Right ventricle myocardium superior (tissue), 1 donor: Measurements from ENCODE around the gene METTL23. TPM values are rescaled to one million over a fixed set of nuclear protein-coding genes. Genes with fewer than 3 reads are reported as not detected.
"Not testable (repeated sequence)": the region's sequence is repeated elsewhere in the genome, so short reads cannot be mapped to it uniquely, and the experiment has no call there.

ENCODE experiments used
- ATAC-seq: fragments of 200-7000 bp; cut with Tn5 transposase; one replicate; pipeline ENCODE4 v1.9.1; 2020; ENCODE audit warnings: mild to moderate bottlenecking; ENCODE audit not compliant: poor library complexity
- DNase-seq: peaks from one replicate; pipeline ENCODE4 v3.0.0-alpha.2; 2020
- intact Hi-C: fragments of 100-400 bp; cut with DNase I; formaldehyde crosslinking; loops from one replicate; pipeline ENCODE4 v1.11.2; 2022
- total RNA-seq: library from RNA; stranded (reverse); fragmentation: NEBNext Ultra II Directional; extraction: Animal tissue kit (Norgen Biotek cat#: 25700); gene quantifications from one replicate; pipeline ENCODE4 v1.2.1, GENCODE V29; 2021
- donor health status: DM: no; HTN: yes; CAD: no; lungs with severe emphysema.

The METTL23 gene
- total RNA-seq, 1 donor from 2014 or later = 19.0 TPM

GRCh38 chr17:76740329-76741118 is 13.9 kb downstream of the METTL23 start:
- no peak for DNase-seq
- intact Hi-C loops = no loop called here
- ATAC-seq = no peak

GRCh38 chr17:76742958-76743357 is 16.3 kb downstream of the METTL23 start:
- intact Hi-C loops = no loop called here
- DNase-seq = no peak
- no peak for ATAC-seq

GRCh38 chr17:76744747-76745146 is 18.1 kb downstream of the METTL23 start:
- DNase-seq (no peak), ATAC-seq (peak; percentile 28)
- intact Hi-C loops = no loop called here

- ATAC-seq, intact Hi-C loops, DNase-seq: not testable (repeated sequence)
These were observed 19.1 kb downstream of the METTL23 start for GRCh38 chr17:76745785-76746184.

- ATAC-seq (peak; percentile 55), DNase-seq (no peak)
- intact Hi-C loops = no loop called here
These were observed 21.2 kb downstream of the METTL23 start for GRCh38 chr17:76747716-76748363.

- DNase-seq = no peak
- no peak for ATAC-seq
- intact Hi-C loops = no loop called here
These were observed 22.0 kb downstream of the METTL23 start for GRCh38 chr17:76748657-76749056.

GRCh38 chr17:76751416-76751993 is 24.9 kb downstream of the METTL23 start:
- intact Hi-C loops = no loop called here
- no peak for ATAC-seq
- DNase-seq = no peak

GRCh38 chr17:76752006-76752405 is 25.4 kb downstream of the METTL23 start:
- DNase-seq = no peak
- ATAC-seq = no peak
- intact Hi-C loops = no loop called here

- intact Hi-C loops = no loop called here
- peak; percentile 70 for ATAC-seq
These were observed 26.7 kb downstream of the METTL23 start for GRCh38 chr17:76753061-76753961.

GRCh38 chr17:76755285-76755684 is 28.6 kb downstream of the METTL23 start:
- intact Hi-C loops = no loop called here
- ATAC-seq (peak; percentile 51), DNase-seq (no peak)

More at GRCh38 chr17:76753061-76753961, 26.7 kb downstream of the METTL23 start:
- no peak for DNase-seq

GRCh38 chr17:76757256-76757655 is 30.6 kb downstream of the METTL23 start:
- intact Hi-C loops = no loop called here
- no peak for ATAC-seq
- DNase-seq = no peak

- intact Hi-C loops = no loop called here
- ATAC-seq = no peak
These were observed 31.9 kb downstream of the METTL23 start for GRCh38 chr17:76758570-76758969.

GRCh38 chr17:76772842-76773525 is 46.3 kb downstream of the METTL23 start:
- no peak for DNase-seq
- intact Hi-C loops = no loop called here
- peak; percentile 46 for ATAC-seq

More at GRCh38 chr17:76758570-76758969, 31.9 kb downstream of the METTL23 start:
- no peak for DNase-seq

GRCh38 chr17:76775021-76775600 is 48.5 kb downstream of the METTL23 start:
- no peak for ATAC-seq
- no peak for DNase-seq
- intact Hi-C loops = no loop called here

- intact Hi-C loops = no loop called here
- peak; percentile 18 for ATAC-seq
- no peak for DNase-seq
These were observed 54.7 kb downstream of the METTL23 start for GRCh38 chr17:76781056-76781982.

- DNase-seq (no peak), ATAC-seq (no peak)
- intact Hi-C loops = no loop called here
These were observed 56.5 kb downstream of the METTL23 start for GRCh38 chr17:76783146-76783545.
